ENCODE measurements around the gene RIMBP2. TPM values are rescaled to one million over a fixed set of nuclear protein-coding genes. Genes with fewer than 3 reads are reported as not detected.

RIMBP2 gene
- total RNA-seq, 1 experiment from 2014 or later = not detected

DNA sequence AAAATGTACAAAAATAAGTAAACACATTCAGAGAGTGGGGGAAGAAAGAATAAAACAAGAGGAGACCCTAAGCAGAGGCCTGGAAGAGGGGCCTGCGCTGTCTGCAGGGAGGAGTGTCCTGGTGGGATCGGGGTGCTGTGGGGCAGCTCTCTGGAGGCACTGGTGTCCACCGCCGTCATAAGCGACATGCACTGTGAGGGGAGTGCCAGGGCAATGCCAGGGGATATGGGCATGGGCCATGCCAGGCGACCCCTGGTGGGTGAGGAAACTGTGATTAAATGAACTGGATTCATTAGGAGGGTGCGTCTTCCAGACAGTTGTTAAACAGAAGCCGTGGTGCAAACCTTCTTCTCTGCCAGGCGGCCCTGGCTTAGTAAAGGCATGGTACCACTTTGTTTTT lies 261.8 kb downstream of the RIMBP2 start:
- no peak overlapping the region for H3K27ac Mint-ChIP-seq (ENCODE audit: unreplicated experiment)
- intact Hi-C loops (cut with micrococcal nuclease; ENCODE audit: unreplicated experiment) = no loop called here
- no peaks in the 10 kb centered on the region for H3K4me1 ChIP-seq
- H3K36me3 ChIP-seq (ENCODE audit: control insufficient read depth, insufficient read depth, low read length) = no peaks in the 10 kb centered on the region
- H3K9me3 Mint-ChIP-seq (ENCODE audit: unreplicated experiment) = no peaks in the 10 kb centered on the region
- no TSS peak for BruUV-seq (replicated peaks)
- CTCF ChIA-PET = no interaction called here
- POLR2A ChIA-PET = no interaction called here
- no peak for DNase-seq
- no peaks in the 10 kb centered on the region for H3K9me3 ChIP-seq
- H3K4me3 Mint-ChIP-seq (ENCODE audit: unreplicated experiment) = no peak overlapping the region
- TF ChIP-seq, protein P1, sequence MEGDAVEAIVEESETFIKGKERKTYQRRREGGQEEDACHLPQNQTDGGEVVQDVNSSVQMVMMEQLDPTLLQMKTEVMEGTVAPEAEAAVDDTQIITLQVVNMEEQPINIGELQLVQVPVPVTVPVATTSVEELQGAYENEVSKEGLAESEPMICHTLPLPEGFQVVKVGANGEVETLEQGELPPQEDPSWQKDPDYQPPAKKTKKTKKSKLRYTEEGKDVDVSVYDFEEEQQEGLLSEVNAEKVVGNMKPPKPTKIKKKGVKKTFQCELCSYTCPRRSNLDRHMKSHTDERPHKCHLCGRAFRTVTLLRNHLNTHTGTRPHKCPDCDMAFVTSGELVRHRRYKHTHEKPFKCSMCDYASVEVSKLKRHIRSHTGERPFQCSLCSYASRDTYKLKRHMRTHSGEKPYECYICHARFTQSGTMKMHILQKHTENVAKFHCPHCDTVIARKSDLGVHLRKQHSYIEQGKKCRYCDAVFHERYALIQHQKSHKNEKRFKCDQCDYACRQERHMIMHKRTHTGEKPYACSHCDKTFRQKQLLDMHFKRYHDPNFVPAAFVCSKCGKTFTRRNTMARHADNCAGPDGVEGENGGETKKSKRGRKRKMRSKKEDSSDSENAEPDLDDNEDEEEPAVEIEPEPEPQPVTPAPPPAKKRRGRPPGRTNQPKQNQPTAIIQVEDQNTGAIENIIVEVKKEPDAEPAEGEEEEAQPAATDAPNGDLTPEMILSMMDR (IDR thresholded peaks at IDR 0.05; ENCODE audit: insufficient read depth in 1 of 2, low read depth in 1 of 2, low read length in 1 of 2, severe bottlenecking in 1 of 2, unreplicated experiment in 1 of 2) = no peak
- no peaks in the 10 kb centered on the region for H3K4me1 Mint-ChIP-seq (ENCODE audit: low read depth, unreplicated experiment)
- H3K36me3 Mint-ChIP-seq (ENCODE audit: insufficient read depth, unreplicated experiment) = no peaks in the 10 kb centered on the region
- H3K4me3 ChIP-seq (ENCODE audit: low read depth, low read length) = no peak overlapping the region
- H3K27me3 ChIP-seq (replicated peaks; ENCODE audit: control insufficient read depth, insufficient read depth, low read length) = no peaks in the 10 kb centered on the region
- H3K27me3 Mint-ChIP-seq (ENCODE audit: insufficient read depth, unreplicated experiment) = peaks cover 10% of the 10 kb centered on the region

DNA sequence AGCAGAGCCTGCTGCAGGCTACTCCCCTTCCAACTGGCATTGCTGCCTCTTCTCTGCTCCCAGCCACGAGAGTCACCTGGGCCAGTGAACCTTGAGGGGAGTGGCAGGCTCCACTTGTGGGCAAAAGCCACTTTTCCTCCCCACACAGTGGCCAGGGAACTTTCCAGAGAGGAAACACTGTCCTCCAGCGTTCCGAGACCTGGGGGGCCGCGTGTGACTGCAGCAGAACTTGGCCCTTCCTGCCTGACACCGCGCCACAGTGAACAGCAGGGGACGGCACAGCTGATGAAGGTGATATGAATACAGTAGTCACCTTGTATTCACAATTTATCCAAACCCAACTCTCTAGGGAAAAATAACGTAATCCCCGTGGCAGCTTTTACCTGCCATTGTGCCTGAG lies 263.6 kb downstream of the RIMBP2 start:
- Mint-ChIP-seq H3K36me3 (ENCODE audit: insufficient read depth, unreplicated experiment) (no peaks in the 10 kb centered on the region), H3K27me3 (ENCODE audit: insufficient read depth, unreplicated experiment) (peaks cover 15% of the 10 kb centered on the region), H3K4me3 (ENCODE audit: unreplicated experiment) (no peak overlapping the region), H3K4me1 (ENCODE audit: low read depth, unreplicated experiment) (no peaks in the 10 kb centered on the region), H3K27ac (ENCODE audit: unreplicated experiment) (no peak overlapping the region), H3K9me3 (ENCODE audit: unreplicated experiment) (no peaks in the 10 kb centered on the region)
- H3K4me1 ChIP-seq = no peaks in the 10 kb centered on the region
- ChIA-PET CTCF (no interaction called here), POLR2A (no interaction called here)
- no peaks in the 10 kb centered on the region for H3K27me3 ChIP-seq (replicated peaks; ENCODE audit: control insufficient read depth, insufficient read depth, low read length)
- TF ChIP-seq, protein P1 (IDR thresholded peaks at IDR 0.05; ENCODE audit: insufficient read depth in 1 of 2, low read depth in 1 of 2, low read length in 1 of 2, severe bottlenecking in 1 of 2, unreplicated experiment in 1 of 2) = no peak
- no peak for DNase-seq
- no peak overlapping the region for H3K4me3 ChIP-seq (ENCODE audit: low read depth, low read length)
- no peaks in the 10 kb centered on the region for H3K36me3 ChIP-seq (ENCODE audit: control insufficient read depth, insufficient read depth, low read length)
- H3K9me3 ChIP-seq = no peaks in the 10 kb centered on the region
- BruUV-seq (replicated peaks) = no TSS peak
- intact Hi-C loops (cut with micrococcal nuclease; ENCODE audit: unreplicated experiment) = no loop called here

DNA sequence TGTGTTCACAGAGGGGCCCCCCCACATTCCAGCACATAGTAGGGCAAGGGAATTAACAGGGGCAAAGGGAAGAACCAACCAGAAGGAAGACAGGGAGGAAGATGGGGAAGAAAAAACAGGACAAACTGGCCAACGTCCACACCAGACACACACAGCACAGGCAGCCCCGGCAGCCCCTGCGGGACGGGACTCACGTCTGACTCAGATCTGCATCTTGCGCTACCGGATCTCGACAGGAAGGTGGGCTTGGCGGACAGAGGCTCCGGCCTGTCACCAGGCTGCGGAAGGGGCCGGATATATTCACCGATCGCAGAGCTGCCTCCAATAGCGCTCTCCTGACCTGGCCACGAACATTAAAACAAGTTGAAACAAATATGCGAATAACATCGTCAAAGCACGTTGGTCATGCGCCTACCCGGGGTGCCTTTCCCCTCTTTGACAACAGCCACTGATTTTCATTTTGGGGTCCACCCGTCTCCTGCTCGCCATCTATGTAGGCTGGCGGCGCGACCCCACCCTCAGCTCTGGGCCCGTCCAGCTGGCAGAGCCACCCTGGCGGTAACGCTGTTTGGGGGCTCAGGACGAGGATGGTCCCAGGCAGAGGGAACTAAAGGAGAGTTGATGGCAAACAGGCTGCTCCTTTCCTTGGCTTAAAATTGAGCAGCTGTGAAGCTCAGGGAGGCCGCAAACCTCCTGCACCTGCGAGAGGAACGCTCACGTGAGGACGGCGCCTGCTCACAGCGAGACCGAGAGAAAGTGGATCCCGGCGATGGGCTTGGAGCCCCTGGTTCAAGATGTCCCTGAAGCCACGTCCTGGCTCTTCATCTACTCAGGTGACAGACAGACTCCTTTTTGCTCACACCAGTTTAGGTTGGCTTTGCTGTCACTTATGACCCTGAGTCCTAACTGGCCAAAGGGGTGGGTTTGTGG lies 264.8 kb downstream of the RIMBP2 start:
- no TSS peak for BruUV-seq (replicated peaks)
- no peak for DNase-seq
- no peaks in the 10 kb centered on the region for H3K36me3 ChIP-seq (ENCODE audit: control insufficient read depth, insufficient read depth, low read length)
- Mint-ChIP-seq H3K4me3 (ENCODE audit: unreplicated experiment) (no peak overlapping the region), H3K27ac (ENCODE audit: unreplicated experiment) (no peak overlapping the region), H3K9me3 (ENCODE audit: unreplicated experiment) (no peaks in the 10 kb centered on the region), H3K4me1 (ENCODE audit: low read depth, unreplicated experiment) (no peaks in the 10 kb centered on the region), H3K36me3 (ENCODE audit: insufficient read depth, unreplicated experiment) (no peaks in the 10 kb centered on the region), H3K27me3 (ENCODE audit: insufficient read depth, unreplicated experiment) (peaks cover 28% of the 10 kb centered on the region)
- ChIA-PET CTCF (no interaction called here), POLR2A (no interaction called here)
- intact Hi-C loops (cut with micrococcal nuclease; ENCODE audit: unreplicated experiment) = no loop called here
- H3K4me3 ChIP-seq (ENCODE audit: low read depth, low read length) = no peak overlapping the region
- TF ChIP-seq, protein P1 (IDR thresholded peaks at IDR 0.05; ENCODE audit: insufficient read depth in 1 of 2, low read depth in 1 of 2, low read length in 1 of 2, severe bottlenecking in 1 of 2, unreplicated experiment in 1 of 2) = no peak
- no peaks in the 10 kb centered on the region for H3K4me1 ChIP-seq
- H3K9me3 ChIP-seq = no peaks in the 10 kb centered on the region
- H3K27me3 ChIP-seq (replicated peaks; ENCODE audit: control insufficient read depth, insufficient read depth, low read length) = no peaks in the 10 kb centered on the region

Data from Caco-2 (cell line).